K562 (cell line): ENCODE results near the gene SCLY. TPM values are rescaled to one million over a fixed set of nuclear protein-coding genes. Genes with fewer than 3 reads are reported as not detected.

Experiments used
- ATAC-seq: fragments of 200-7000 bp; cut with Tn5 transposase; 3 replicates; pipeline ENCODE4 v1.9.1; 2020; ENCODE audit warnings: moderate library complexity
- BruUV-seq: library from RNA; stranded (reverse); fragments of 400-500 nt; replicated peaks from 2 replicates; lab custom pipeline; 2021; lab: Mats Ljungman, UMichigan
- CTCF ChIA-PET: fragments of 300-600 bp; formaldehyde crosslinking; extraction: SDS; loops from one replicate; lab custom pipeline; 2021; ENCODE audit warnings: low intra/inter-chr PET ratio; lab: Yijun Ruan, JAX
- POLR2A ChIA-PET: fragments of 300-600, 350-650 bp; sonication (Branson Sonifier 250); formaldehyde crosslinking; extraction: SDS; loops from one replicate; lab custom pipeline; 2021; ENCODE audit warnings: antibody characterized with exemption, inconsistent platforms; lab: Yijun Ruan, JAX
- DNase-seq, 4 experiments: peaks; one replicate each; pipeline versions ENCODE4 v3.0.0 to v3.0.0-alpha.2; 2011 to 2018; ENCODE audit warnings: low spot score in 3 of 4, mixed read lengths in 3 of 4; ENCODE audit errors: extremely low read depth in 1 of 4
- FAIRE-seq: peaks from 2 replicates; lab custom pipeline; 2011; peaks lifted over from hg19 to GRCh38; lab: Jason Lieb, UNC
- H2AFZ ChIP-seq: 2 replicates; pipeline ENCODE4 v1.6.0; 2011; ENCODE audit warnings: low read depth, low read length, control low read depth, inconsistent platforms
- H3K27ac ChIP-seq: fragments of 200-600 bp; 3 replicates; pipeline ENCODE4 v1.8.0; 2011; ENCODE audit warnings: low read depth, mild to moderate bottlenecking, control low read depth, inconsistent platforms, low read length, moderate library complexity, mixed read lengths; ENCODE audit errors: extremely low read depth
- H3K27me3 ChIP-seq, 2 experiments: fragments of 300-600 bp in 1 of 2; 2 replicates in 1 of 2; 3 replicates in 1 of 2; pipeline versions ENCODE4 v1.6.0 to v1.8.0; 2011; ENCODE audit warnings: inconsistent platforms in 2 of 2, low read length in 2 of 2, mild to moderate bottlenecking in 1 of 2, mixed read lengths in 1 of 2, moderate library complexity in 1 of 2; ENCODE audit not compliant: control insufficient read depth in 2 of 2, insufficient read depth in 2 of 2
- H3K36me3 ChIP-seq: fragments of 300-600 bp; 3 replicates; pipeline ENCODE4 v1.8.0; 2011; ENCODE audit warnings: mild to moderate bottlenecking, low read length, inconsistent platforms; ENCODE audit not compliant: control insufficient read depth, insufficient read depth
- H3K4me1 ChIP-seq, 2 experiments: fragments of 200-600 bp in 1 of 2; replicated peaks in 1 of 2; 2 replicates in 1 of 2; 3 replicates in 1 of 2; pipeline versions ENCODE4 v1.5.1 to v1.8.0; 2011; ENCODE audit warnings: inconsistent platforms in 2 of 2, low read length in 2 of 2, mild to moderate bottlenecking in 1 of 2, mixed read lengths in 1 of 2, moderate library complexity in 1 of 2; ENCODE audit not compliant: control insufficient read depth in 2 of 2, insufficient read depth in 2 of 2
- H3K4me2 ChIP-seq: 2 replicates; pipeline ENCODE4 v1.6.1; 2011; ENCODE audit warnings: low read length, control low read depth, inconsistent platforms, mixed read lengths; ENCODE audit not compliant: insufficient read depth
- H3K4me3 ChIP-seq: fragments of 200-600 bp; sonication (generic), shearing (Covaris generic); 2 replicates; pipeline ENCODE4 v1.5.1; 2016; ENCODE audit warnings: control low read depth, inconsistent platforms
- H3K79me2 ChIP-seq: fragments of 200-600 bp; 3 replicates; pipeline ENCODE4 v1.8.0; 2011; ENCODE audit warnings: low read length, inconsistent platforms; ENCODE audit not compliant: control insufficient read depth, insufficient read depth
- H3K9ac ChIP-seq, 2 experiments: 2 replicates each; pipeline versions ENCODE4 v1.6.0 to v1.6.1; 2011; ENCODE audit warnings: low read depth in 2 of 2, low read length in 2 of 2, control low read depth in 1 of 2, inconsistent platforms in 1 of 2, mild to moderate bottlenecking in 1 of 2, mixed read lengths in 1 of 2; ENCODE audit not compliant: insufficient read depth in 1 of 2
- H3K9me1 ChIP-seq: one replicate; pipeline ENCODE4 v1.6.0; 2011; ENCODE audit warnings: inconsistent platforms, mild to moderate bottlenecking, low read length, moderate library complexity; ENCODE audit not compliant: control insufficient read depth, insufficient read depth
- H3K9me3 ChIP-seq: replicated peaks from 2 replicates; pipeline ENCODE4 v1.5.1; 2011; ENCODE audit warnings: low read depth, low read length, inconsistent platforms; ENCODE audit not compliant: control insufficient read depth, insufficient read depth
- H4K20me1 ChIP-seq: replicated peaks from 2 replicates; pipeline ENCODE4 v1.6.1; 2011; ENCODE audit warnings: low read length, inconsistent platforms, mixed read lengths; ENCODE audit not compliant: control insufficient read depth, insufficient read depth
- CCAR2 ChIP-seq: fragments of 200-400 bp; formaldehyde crosslinking; IDR thresholded peaks from 2 replicates; pipeline ENCODE4 v1.6.1; 2017; ENCODE audit warnings: mild to moderate bottlenecking, low read depth, low read length
- E2F6 ChIP-seq, 2 experiments: IDR thresholded peaks; 2 replicates each; pipeline ENCODE4 v1.6.1; 2011; ENCODE audit warnings: borderline replicate concordance in 1 of 2, control low read depth in 1 of 2, low read depth in 1 of 2, low read length in 1 of 2, mild to moderate bottlenecking in 1 of 2, mixed read lengths in 1 of 2, moderate library complexity in 1 of 2; ENCODE audit not compliant: insufficient read depth in 1 of 2, insufficient read length in 1 of 2, poor library complexity in 1 of 2, severe bottlenecking in 1 of 2; ENCODE audit errors: extremely low read depth in 1 of 2
- FOXM1 ChIP-seq, 2 experiments: fragments of 450-650 bp in 1 of 2; sonication (generic) in 1 of 2; formaldehyde crosslinking in 1 of 2; IDR thresholded peaks; 2 replicates each; pipeline versions ENCODE4 v1.6.1 to v1.9.0; 2017 to 2022; ENCODE audit warnings: low read depth in 2 of 2, mild to moderate bottlenecking in 2 of 2, missing genetic modification reagents in 1 of 2, moderate library complexity in 1 of 2
- PHF8 ChIP-seq: fragments of 200-600 bp; sonication (generic); IDR thresholded peaks from 2 replicates; pipeline ENCODE4 v1.6.1; 2012; ENCODE audit warnings: mixed run types, mild to moderate bottlenecking, inconsistent platforms, low read length, moderate library complexity, borderline replicate concordance
- ZBTB11 ChIP-seq, 3 experiments: fragments of 200-800 bp in 1 of 3; fragments of 250-450 bp in 1 of 3; fragments of 450-650 bp in 1 of 3; sonication (Bioruptor Pico) in 1 of 3; sonication (Bioruptor generic) in 1 of 3; formaldehyde crosslinking in 1 of 3; IDR thresholded peaks; 2 replicates each; pipeline versions ENCODE4 v1.6.1 to v1.8.0; 2016 to 2022; ENCODE audit warnings: mild to moderate bottlenecking in 2 of 3, missing genetic modification characterization in 2 of 3, missing compliant biosample characterization in 1 of 3, moderate library complexity in 1 of 3
- ZC3H8 ChIP-seq: fragments of 450-650 bp; IDR thresholded peaks from 2 replicates; pipeline ENCODE4 v1.6.1; 2017
- ZFP30 ChIP-seq: fragments of 250-450 bp; sonication (Bioruptor Pico); IDR thresholded peaks from 2 replicates; pipeline ENCODE4 v1.8.0; 2022; ENCODE audit warnings: moderate library complexity, mild to moderate bottlenecking, inconsistent platforms, borderline replicate concordance
- ZNF444 ChIP-seq: fragments of 250-450 bp; sonication (Bioruptor Pico); IDR thresholded peaks from 2 replicates; pipeline ENCODE4 v1.4.0; 2020; ENCODE audit warnings: mild to moderate bottlenecking, moderate library complexity
- WGBS: fragments of 100-300 bp; shearing (Covaris generic); methylation state at CpG from one replicate; pipeline ENCODE4 v1.1.6; 2016; ENCODE audit warnings: low coverage, mixed read lengths; ENCODE audit not compliant: insufficient coverage; ENCODE audit errors: missing lambda C conversion rate; 5-methylcytosine and 5-hydroxymethylcytosine counted together
- in situ Hi-C: fragments of 300-500 bp; cut with MboI; formaldehyde crosslinking; loops from 4 replicates; pipeline ENCODE4 v1.15.0; 2018; ENCODE audit warnings: inconsistent platforms, mixed read lengths
- intact Hi-C: fragments of 100-400 bp; cut with micrococcal nuclease; formaldehyde crosslinking; loops from 2 replicates; pipeline ENCODE4 v1.14.2; 2022
- polyA plus RNA-seq, 8 experiments: library from polyadenylated mRNA; depleted of rRNA in 4 of 8; stranded (reverse) in 5 of 8; unstranded in 3 of 8; fragments of >200 nt; fragmentation: Nextera tagmentation in 2 of 8; fragmentation: Illumina TruSeq in 1 of 8; extraction: Ambion mirVana in 2 of 8; extraction: Trizol in 1 of 8; gene quantifications; 2 replicates each; pipeline versions ENCODE4 v1.2.1 to v1.2.3, GENCODE V29; 2011 to 2014; ENCODE audit warnings: inconsistent platforms in 1 of 8, missing spikeins in 1 of 8
- total RNA-seq, 7 experiments: library from RNA; depleted of rRNA in 6 of 7; stranded (reverse); fragments of >200 nt in 6 of 7; fragmentation: Illumina TruSeq in 2 of 7; extraction: Trizol in 2 of 7; gene quantifications; 2 replicates each; pipeline versions ENCODE4 v1.2.1 to v1.2.3, GENCODE V29; 2011 to 2021; ENCODE audit warnings: low replicate concordance in 1 of 7
- TF ChIP-seq, protein P1 (sequence below): fragments of 250-450 bp; sonication (Bioruptor Pico); IDR thresholded peaks from 2 replicates; pipeline ENCODE4 v1.4.0; 2020; ENCODE audit warnings: borderline replicate concordance
- TF ChIP-seq, protein P2 (sequence below): sonication (generic); formaldehyde crosslinking; IDR thresholded peaks from 2 replicates; pipeline ENCODE4 v1.9.0; 2022; ENCODE audit warnings: mild to moderate bottlenecking, missing genetic modification reagents

Gene SCLY
- total and polyA plus RNA-seq, 9 of the 15 experiments (the other 6 are each of a cell fraction or from before 2014, with no cell fraction given): 2.6 to 32.2 (median 21.1) TPM

DNA sequence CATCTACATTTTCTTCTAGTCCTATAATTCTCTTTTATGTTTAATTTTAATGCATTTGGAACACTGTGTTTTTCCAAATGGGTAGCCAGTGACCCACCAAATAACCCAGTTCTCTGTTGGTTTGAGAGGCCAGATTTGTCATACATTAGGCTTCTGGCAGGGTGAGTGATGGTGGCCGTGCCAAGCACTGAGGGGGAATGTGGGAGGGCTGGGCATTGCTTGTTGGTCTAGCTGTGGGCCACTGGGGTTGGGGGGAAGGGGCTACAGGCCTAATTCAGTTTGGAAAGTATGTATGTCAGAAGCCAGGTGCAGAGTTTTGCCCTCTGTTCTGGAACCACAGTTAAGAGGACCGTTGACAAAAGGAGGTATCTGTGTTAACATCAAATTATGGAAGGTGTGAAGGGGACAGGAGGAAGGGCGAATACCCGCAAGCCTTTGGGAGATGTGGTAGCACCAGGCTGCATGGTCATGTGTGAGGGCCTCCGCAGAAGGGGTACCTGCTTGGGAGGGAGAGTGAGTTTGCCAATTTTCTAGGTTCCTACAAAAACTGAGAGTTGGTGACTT lies 38.1 kb upstream of the SCLY start:
- Histone ChIP-seq H3K4me3 (no peak overlapping the region), H3K4me2 (no peak overlapping the region), H3K27ac (no peak overlapping the region), H4K20me1 (no peaks in the 10 kb centered on the region), H3K9me1 (no peaks in the 10 kb centered on the region), H3K4me1 (no peaks in the 10 kb centered on the region), H3K79me2 (no peaks in the 10 kb centered on the region; the same call in 2 of the 3 replicates), H3K27me3 (no peaks in the 10 kb centered on the region), H3K9me3 (no peaks in the 10 kb centered on the region), H3K36me3 (peaks cover 37% of the 10 kb centered on the region; the same call in 2 of the 3 replicates), H2AFZ (no peak overlapping the region), H3K9ac (no peak overlapping the region)
- in situ Hi-C loops: no loop called here
- BruUV-seq: no TSS peak
- ChIA-PET POLR2A (no interaction called here), CTCF (no interaction called here)
- intact Hi-C loops: loop anchor here (10.0 kb wide), 1 partner anchor 98 kb away; no protein-coding TSS in a partner anchor
- DNase-seq: no peak
- ATAC-seq: no peak
- WGBS: 93% methylated on average over 4 of the region's 5 CpGs
- FAIRE-seq: no peak
- no peak for TF ChIP-seq E2F6 (IDR thresholded peaks at IDR 0.05; ENCODE audit: borderline replicate concordance in 1 of 2, extremely low read depth in 1 of 2, insufficient read depth in 1 of 2, insufficient read length in 1 of 2, low read depth in 1 of 2, low read length in 1 of 2, poor library complexity in 1 of 2, severe bottlenecking in 1 of 2)
- no peak for TF ChIP-seq ZNF444 (CRISPR knock-in tag)
- no peak for TF ChIP-seq CCAR2
- no peak for TF ChIP-seq ZBTB11 (CRISPR knock-in tag; IDR thresholded peaks at IDR 0.05)
- no peak for TF ChIP-seq ZFP30 (CRISPR knock-in tag)
- TF ChIP-seq, protein P1, sequence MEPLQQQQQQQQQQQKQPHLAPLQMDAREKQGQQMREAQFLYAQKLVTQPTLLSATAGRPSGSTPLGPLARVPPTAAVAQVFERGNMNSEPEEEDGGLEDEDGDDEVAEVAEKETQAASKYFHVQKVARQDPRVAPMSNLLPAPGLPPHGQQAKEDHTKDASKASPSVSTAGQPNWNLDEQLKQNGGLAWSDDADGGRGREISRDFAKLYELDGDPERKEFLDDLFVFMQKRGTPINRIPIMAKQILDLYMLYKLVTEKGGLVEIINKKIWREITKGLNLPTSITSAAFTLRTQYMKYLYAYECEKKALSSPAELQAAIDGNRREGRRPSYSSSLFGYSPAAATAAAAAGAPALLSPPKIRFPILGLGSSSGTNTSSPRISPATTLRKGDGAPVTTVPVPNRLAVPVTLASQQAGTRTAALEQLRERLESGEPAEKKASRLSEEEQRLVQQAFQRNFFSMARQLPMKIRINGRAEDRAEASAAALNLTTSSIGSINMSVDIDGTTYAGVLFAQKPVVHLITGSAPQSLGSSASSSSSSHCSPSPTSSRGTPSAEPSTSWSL (CRISPR knock-in tag): no peak
- TF ChIP-seq ZC3H8: no peak
- TF ChIP-seq, protein P2, sequence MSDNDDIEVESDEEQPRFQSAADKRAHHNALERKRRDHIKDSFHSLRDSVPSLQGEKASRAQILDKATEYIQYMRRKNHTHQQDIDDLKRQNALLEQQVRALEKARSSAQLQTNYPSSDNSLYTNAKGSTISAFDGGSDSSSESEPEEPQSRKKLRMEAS (CRISPR knock-in tag): no peak
- TF ChIP-seq PHF8: no peak
- TF ChIP-seq FOXM1 (IDR thresholded peaks at IDR 0.05; ENCODE audit: low read depth): no peak
- TF ChIP-seq FOXM1 (CRISPR knock-in tag; IDR thresholded peaks at IDR 0.05; ENCODE audit: low read depth): no peak
